Measurements from ENCODE around the gene SKI.
"Not testable (repeated sequence)": the region's sequence is repeated elsewhere in the genome, so short reads cannot be mapped to it uniquely, and the experiment has no call there.

SKI gene

DNA sequence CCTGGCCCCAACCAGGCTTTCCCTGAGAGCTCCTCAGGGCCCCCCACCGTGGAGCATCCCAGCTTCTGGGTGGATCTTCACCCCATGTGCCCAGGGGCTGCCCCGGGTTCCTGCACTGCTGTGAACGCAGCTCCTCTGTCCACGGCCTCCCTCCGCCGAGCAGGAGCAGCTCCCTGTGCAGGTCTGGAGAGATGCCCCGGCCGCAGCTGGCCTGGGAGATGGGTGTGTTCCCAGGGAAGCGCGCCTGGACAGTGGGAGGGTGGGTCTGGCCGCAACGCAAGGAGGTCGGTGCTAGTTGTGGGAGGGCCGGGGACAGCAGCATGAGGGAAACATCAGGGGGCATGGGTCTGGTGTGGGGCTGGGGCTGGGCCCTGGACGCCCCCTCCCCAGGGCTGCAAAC lies 91.9 kb downstream of the SKI start:
- DNase-seq (ENCODE audit: low read depth in 2 of 2) = no peak

DNA sequence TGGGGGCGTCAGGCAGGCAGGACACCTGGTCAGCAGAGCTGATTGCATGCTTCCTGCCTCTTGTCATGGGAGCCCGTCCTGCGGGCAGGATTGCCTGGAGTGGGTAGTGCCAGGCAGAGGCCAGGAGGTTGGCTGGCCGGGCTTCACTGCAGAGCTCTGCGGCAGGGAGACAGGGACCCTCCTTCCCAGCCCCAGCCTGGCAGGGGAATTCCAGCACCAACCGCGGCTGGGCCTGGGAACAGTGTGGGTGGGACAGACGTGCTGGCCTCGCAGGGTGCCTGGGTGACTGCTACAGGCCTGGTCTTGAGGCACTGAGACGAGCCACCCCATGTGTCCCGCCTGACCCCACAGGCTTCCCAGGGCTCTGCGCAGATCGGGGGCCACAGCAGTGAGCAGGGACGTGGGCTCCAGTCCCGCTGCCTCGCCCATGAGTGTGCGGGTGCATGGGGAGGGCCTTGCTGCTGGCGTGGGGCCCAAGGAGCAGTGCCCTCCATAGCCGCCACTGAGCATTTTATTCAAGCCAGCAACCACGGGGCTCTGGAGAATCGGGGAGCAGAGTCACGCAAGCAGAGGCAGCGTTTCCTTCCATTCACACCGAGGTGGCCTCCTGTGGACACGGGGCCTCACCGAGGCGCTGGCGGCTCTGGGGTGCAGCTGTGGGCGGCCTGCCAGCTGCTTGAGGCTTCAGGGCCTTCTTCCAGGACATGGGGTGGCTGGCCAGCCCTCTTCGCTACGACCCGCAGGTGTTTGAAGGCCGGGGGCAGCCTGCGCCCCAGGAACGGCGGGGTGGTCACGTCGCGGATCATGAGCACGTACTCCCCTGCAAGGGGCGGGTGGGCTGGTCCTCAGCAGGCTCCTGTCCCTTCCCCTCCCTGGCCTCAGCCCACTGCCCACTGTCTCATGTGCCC lies 92.9 kb downstream of the SKI start:
- DNase-seq (ENCODE audit: low read depth in 2 of 2) = no peak

DNA sequence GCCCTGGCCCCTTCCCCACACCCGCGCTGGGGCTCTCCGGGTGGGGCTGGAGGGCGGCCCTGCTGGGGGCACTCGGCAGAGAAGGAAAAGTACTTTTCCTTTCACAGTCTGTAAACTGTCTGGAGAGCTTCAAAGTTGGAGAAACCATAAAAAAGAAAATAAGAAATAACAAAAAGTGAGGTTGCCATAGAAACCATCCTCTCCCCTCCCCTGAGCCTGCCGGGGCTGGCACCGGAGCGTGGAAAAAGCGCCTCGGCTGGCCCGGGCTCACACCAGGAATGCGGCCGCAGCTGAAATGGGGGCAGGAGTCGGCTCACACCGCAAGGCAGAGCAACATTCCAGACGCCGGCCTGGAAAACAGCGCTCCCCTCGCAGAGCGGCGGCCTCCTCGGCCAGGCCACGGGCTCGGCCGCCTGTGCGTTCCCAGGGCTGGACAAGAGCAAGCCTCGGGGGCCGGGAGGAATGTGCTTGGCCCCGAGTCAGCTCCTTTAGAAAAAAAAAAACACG lies 94.0 kb downstream of the SKI start:
- DNase-seq (ENCODE audit: low read depth in 2 of 2) = no peak

DNA sequence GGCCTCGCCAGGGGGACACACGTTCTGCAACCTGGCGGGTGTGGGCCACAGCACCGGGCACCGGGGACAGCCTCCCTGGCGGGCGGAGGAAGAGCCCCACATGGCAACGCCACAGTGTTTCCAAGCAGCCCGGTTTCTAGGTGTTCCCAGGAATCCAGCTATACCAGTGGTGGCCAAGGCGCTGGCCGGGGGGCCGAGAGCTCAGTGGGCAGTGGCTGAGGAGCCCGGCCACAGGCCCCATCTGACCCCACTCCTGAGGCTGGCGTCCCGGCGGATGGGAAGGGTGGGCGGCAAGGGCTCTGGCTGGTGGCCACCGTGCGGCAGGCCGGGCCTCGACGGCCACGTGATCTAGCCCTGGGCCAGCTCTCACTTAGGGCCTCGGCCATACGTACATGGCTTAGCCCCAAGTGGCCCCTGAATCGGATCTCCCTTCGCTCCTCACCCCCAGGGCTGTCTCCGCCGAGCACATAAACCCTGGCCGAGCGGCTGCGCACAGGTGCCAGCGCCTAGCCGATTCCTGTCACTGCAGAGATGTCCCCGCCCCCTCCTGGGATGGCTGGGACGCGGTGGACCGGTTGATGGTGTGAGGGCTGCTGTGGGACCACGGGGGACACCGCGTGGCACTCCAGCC lies 94.6 kb downstream of the SKI start:
- DNase-seq (ENCODE audit: low read depth in 2 of 2) = no peak

DNA sequence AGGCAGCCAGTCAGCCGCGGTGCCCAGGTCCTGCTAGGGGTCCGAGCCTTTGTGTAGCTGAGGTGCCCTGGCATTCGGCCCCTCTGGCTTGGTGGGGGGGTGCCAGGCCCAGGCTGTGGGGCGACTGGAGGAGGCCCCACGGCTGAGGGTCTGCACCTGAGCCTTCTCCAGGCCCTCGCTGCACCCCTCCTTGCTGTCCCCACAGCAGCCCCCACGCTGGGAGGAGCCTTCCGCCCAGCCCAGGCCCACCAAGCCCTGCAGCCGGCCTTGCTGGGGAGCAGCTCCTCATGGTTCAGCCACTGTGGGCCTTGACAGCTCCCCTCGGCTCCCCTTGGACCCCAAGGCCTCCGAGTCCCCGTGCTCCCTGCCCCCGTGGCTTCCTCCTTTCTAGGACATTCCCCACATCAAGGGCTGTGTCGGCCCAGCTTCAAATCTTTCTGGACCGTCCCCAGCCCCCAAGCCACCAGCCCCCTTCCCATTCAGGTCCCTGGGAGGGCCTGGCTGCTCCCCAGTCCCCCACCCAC lies 95.4 kb downstream of the SKI start:
- DNase-seq (ENCODE audit: low read depth in 2 of 2) = no peak

DNA sequence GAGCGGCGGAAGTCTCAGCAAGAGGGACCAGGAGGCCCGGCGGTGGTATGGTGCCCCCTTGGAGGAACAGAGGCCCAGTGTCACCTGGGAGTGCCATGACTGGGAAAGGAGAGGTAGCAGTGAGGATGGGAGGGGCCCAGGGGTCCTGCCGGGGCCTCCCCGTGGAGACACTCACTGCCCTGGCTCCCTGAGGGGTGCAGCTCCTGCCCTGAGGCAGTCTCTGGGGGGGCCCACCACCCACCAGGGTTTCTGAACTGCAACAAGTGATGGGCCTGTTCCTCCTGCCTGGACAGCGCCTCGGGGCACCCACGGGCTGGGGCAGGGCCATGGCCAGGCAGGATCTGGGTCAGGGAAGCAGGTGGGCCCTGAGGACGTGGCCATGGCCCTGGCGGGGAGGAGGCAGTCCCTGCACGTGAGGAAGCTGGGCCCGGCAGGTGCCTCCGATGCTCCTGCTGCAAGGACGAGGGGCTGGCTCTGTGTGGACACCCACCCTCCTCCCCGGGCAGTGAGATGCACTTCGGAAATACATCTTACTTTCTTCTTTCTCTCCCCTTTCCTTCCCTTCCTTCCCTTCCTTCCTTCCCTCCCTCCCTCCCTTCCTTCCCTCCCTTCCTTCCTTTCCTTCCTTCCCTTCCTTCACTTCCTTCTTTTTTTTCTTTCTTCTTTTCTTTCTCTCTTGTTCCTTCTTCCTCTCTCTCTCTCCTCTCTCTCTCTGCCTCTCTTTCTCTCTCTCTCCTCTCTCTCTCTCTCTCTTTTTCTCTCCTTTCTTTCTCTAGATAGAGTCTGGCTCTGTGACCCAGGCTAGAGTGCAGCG lies 96.6 kb downstream of the SKI start:
- no peak for DNase-seq (ENCODE audit: low read depth in 2 of 2)

DNA sequence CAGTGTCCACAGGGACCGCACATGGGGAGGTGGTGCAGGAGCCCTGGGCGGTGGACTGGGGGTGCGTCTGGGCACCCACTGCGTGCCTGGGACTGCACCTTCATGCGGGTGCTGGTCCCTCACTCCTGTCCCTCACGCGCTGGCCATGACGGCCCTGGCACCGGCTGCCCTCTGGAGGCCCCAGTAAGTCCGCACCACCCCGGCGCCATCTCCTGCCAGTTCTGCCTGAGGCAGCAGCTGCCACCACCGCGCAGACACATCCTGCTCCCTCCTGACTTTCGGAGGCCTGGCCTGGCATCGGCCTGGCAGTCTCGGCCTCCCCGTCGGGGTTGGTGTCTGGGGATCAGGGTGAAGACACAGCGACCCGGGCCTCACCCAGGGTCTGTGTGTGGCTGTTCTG lies 98.4 kb downstream of the SKI start:
- no peak for DNase-seq (ENCODE audit: low read depth in 2 of 2)

DNA sequence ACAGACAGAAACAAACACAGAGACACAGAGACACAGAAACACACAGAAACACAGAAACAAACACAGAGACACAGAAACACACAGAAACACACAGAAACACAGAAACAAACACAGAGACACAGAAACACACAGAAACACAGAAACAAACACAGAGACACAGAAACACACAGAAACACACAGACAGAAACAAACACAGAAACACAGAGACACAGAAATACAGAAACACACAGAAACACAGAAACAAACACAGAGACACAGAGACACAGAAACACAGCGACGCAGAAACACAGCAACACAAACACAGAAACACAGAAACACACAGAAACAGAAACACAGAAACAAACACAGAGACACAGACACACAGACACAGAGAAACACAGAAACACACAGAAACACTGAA lies 99.0 kb downstream of the SKI start:
- DNase-seq (ENCODE audit: low read depth in 2 of 2) = not testable (repeated sequence)

DNA sequence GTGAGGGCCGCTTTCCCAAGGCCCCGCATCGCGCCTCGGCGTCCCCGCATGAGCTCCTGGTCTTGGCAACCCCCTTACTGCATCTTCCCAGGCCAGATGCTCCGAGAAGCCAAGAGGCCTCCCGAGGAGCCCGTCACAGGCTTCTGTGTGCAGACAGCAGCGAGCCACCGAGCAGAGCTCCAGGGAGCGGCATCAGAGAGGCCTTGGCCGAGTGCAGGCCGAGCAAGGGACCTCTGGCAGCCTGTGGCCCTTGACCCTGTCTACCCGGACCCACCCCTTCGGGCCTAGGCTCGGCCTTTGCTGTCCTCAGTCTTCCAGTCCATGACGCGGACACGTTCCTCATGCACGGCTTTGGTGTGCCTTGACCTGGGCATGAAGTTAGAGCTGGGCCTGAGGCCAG lies 99.7 kb downstream of the SKI start:
- no peak for DNase-seq (ENCODE audit: low read depth in 2 of 2)

DNA sequence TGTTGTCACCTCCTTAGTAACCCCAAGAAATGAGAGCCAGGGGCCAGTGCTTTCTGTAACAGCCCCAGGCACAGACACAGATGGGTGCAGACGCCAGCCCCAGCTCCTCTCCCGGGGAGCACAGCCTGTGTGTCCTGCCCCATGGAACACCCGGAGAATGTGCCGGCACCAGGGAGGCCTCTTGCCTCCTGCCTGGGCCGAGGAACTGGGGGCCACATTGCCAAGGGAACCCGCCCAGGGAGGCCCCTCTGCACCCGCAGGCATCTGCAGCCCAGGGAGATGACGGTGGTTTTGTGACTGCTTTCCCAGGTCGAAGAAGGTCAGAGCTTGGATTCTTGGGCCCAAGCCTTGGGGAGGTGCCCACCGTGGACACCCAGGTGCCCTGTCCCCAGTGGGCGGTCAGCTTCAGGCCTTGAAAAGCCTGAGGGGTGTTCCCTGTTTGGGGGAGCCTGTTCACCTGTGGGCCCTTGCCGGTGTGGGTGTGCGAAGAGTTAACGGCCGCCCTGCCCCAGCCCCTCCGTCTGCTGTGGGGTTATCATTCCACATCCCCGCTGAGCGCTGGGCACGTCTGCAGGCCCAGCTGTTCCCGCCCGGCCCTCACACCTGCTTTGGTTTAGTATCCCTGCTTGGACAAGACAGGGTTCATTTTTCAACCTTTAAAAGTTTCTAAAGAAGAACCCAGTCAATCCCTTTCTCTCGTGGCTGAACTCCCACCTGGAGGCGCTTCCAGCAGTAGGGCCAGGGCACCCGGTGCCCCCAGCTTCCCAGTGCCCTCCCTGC lies 100.7 kb downstream of the SKI start:
- DNase-seq (ENCODE audit: low read depth in 2 of 2) = no peak

DNA sequence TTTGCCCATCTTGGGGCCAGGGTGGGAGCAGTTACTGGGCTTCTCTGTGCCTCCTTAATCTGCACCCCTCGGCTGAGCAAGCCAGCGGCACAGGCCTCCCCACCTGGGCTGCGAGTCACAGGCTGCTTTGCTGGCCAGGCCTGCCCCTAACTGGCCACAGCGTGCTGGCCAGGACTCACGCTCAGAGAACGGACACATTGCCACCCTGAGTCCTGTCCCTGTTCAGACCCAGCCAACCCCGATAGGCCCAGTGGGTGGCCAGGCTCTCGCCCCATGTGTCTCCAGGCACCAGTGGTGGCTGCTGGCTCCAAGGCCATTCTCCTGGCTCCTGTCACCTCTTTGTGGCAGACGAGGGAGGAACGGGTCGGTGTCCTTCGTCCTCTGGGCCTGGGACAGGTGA lies 101.9 kb downstream of the SKI start:
- no peak for DNase-seq (ENCODE audit: low read depth in 2 of 2)

DNA sequence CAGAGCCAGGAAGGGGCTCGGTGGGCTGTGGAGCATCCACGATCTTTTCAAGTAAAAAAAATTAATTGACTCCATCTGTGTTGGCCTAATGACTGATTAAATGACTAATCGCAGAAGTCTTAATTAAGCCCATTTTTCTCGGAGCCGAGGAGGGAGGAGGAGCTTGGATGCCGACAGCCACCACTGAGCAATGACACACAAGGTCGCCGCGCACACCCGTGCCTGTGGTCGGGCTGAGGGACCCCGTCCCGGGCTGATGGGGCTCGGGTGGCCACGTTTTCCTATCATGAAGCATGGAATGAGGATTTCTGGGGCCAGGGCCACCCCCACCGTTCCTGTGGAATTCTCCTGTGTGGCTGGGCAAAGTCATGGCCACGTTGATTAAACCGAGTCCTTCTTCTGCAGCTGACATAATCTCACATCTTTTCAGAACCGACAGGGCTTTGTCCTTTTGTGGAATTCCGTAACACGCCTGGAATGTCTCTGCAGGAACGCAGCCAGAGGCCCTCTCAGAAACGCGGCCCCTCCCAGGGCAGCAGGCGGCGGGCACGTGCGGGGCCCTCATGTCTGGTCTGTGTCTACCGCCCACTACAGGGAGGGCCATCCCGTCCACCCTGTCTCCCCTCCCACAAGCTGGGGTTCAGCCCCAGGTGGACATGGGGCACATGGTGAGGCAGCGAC lies 102.5 kb downstream of the SKI start:
- DNase-seq (ENCODE audit: low read depth in 2 of 2) = no peak

DNA sequence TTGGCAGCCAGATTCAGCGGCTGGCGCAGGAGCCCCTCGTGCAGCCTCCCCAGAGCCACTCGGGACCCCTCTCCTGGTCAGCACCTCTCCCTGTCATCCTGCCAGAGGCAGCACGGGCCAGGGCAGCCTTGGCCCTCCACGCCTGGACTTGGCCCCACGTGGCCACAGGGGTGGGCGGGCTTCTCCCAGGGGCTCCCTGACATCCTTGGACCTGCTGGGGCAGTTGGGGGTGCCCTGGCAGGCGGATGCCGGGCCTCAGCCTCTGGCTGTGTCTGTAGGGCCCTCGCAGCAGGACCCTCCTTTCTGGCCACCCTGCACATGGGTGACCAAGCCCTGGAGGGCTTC lies 103.1 kb downstream of the SKI start:
- DNase-seq (ENCODE audit: low read depth in 2 of 2) = no peak

DNA sequence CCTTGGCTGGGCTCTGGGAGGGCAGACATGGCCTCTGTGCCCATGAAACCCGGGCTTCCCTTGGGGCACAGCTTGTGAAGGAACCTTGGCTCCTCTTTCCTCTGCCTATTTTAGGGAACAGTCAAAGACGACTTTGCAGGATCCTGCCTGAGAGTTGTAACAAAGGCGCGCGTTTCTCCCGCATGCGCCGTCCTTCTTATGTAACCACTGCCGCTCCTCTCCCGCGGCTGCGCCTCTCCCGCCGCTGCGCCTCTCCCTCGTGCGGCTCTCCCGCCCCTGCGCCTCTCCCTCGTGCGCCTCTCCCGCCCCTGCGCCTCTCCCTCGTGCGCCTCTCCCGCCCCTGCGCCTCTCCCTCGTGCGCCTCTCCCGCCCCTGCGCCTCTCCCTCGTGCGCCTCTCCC lies 103.5 kb downstream of the SKI start:
- DNase-seq (ENCODE audit: low read depth in 2 of 2) = not testable (repeated sequence)

DNA sequence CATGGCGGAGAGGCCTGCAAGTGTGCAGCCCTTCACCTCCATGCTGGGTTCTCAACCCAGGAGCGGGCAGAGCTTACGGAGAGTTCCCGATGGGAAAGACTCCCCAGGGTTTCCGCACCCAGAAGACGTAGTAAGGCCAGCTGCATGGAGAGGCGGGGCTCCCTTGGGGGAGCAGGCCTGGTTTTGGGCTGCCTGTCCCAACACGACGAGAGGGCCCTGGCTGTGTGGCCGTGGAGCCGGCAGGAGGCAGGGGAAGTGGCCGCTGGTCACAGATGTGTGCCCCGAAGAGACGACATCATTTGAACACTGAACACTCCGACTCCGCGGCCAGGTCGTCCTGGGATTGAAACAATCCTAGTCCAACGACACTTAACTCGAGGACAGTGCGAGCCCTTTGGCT lies 106.2 kb downstream of the SKI start:
- DNase-seq (ENCODE audit: low read depth in 2 of 2) = no peak

DNA sequence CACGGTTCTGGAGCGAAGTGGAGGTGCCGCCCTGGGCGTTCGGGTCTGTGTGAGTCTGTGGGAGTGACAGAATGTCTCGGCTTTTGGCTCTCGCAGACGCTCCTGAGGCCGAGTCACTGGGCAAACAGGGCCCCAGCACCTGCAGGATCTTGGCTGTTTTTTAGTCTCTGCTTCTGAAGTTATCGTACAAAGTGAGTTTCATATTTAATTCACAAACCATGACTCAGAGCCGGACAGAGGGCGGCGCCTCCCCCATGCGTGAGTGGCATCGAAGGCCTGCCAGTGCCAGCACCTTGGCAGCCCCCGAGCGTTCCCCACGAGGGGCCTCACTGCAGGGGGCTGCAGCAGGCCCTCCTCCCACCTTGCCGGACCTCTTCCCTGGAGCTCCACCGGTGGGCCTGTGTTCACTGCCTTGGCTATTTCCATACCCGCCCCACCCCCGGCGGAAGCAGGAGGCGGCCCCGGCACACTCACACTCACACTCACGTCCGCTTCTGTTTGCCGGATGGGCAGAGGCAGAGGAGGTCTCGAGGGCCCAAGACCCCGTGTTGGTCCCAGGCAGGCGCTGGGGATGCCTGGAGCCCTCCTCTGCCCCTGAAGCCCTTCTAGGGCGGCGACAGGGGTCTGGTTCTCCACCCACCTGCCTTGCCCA lies 106.9 kb downstream of the SKI start:
- no peak for DNase-seq (ENCODE audit: low read depth in 2 of 2)

DNA sequence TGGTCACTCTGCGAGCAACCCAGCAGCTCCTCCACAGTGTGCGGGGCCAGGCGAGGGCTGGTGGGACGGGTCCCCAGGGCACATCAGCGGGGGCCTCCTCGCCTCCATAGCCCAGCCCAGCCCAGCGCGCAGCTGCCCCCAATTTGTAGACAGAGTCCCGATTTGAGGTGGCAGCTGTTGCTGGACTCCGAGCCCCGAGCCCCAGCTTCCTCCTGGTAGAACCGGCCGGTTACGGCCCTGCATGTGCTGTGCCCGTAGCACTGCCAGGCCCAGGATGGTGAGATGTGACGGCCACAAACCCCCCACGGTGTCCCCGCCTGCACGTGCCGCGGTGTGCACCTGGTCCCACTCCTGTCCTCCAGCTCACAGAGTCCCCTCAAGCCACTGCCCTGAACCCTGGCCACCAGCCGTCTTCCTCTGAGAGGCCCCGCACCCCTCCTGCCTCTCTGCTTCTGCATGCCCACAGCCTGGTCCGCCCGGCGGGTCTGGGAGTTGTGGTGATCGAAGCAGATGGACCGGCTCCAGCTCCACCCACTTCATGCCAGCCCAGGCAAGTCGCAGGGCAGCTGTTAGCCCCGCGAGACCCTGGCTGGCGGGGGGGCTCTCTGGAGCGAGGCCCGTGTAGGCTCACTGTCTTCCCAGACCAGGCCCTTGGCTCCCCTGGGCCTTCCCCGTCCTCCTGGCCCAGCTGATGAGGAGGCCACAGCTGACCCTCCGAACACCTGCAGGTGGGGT lies 107.8 kb downstream of the SKI start:
- DNase-seq (ENCODE audit: low read depth in 2 of 2) = no peak

DNA sequence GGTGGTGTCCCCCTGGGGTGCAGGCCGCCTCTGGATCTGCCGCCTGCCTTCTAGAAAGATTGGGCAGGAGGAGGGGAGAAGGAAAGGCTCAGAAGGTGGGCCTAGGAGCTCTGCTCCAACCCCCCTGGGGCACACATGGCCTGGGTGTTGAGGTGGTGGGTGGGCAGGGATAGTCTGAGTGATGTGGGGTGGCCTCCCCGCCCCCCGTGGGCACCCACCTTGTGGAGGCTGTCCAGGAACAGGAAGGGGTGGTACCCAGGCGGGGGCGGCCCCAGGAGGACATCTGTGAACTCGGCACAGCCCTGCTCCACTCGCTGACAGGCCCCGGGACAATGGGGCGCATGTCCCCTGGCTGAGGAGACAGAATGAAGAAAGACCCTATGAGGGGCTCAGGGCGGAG lies 108.4 kb downstream of the SKI start:
- no peak for DNase-seq (ENCODE audit: low read depth in 2 of 2)

DNA sequence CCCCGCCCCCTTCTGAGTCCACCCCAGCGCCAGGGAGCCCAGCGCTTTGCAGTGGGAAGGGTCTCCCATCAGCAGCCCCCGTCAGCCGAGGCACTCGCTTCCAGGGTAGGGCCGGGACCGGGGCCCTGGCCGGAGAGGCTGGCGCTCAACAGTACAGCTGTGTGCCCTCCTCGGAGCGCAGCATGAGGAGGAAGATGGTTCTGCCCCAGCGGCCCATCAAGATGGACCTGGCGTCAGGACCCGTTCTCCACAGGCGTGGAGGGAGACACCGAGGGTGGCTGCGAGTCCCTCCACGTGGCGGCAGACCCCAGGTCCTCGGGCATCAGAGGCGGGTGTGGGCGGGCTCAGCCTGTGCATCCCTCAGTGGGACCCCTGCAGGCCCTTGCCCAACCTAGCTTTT lies 109.0 kb downstream of the SKI start:
- DNase-seq (ENCODE audit: low read depth in 2 of 2) = no peak

DNA sequence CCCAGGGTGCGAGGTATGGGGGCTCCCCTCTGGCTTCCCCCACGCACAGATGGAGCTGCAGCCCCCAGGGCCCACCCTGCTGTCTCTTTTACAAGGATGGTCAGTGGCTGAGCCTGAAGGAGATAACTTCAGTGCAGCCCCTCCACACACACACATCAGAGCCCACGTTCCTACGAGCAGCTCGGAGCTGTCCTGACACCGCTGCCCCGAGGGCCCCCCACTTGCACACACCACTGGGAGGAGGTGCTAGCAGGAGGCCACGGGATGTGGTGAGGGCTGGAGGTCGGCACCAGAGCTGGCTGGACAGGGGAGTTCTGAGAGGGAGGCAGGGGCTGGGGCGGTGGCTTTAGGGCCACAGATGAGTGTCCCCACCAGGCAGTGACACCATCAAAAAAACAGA lies 109.4 kb downstream of the SKI start:
- no peak for DNase-seq (ENCODE audit: low read depth in 2 of 2)

Measured in stimulated activated CD4-positive, alpha-beta T cell treated with anti-CD3 and anti-CD28 coated beads, Interleukin-12 subunit alpha, Interleukin-12 subunit beta, amount 100 ng/mL, for 24 hours (primary cell).